ENCODE measurements around the gene STRIP1. TPM values are rescaled to one million over a fixed set of nuclear protein-coding genes. Genes with fewer than 3 reads are reported as not detected.

The STRIP1 gene
- total RNA-seq, 1 donor from 2014 or later = 18.1 TPM

DNA sequence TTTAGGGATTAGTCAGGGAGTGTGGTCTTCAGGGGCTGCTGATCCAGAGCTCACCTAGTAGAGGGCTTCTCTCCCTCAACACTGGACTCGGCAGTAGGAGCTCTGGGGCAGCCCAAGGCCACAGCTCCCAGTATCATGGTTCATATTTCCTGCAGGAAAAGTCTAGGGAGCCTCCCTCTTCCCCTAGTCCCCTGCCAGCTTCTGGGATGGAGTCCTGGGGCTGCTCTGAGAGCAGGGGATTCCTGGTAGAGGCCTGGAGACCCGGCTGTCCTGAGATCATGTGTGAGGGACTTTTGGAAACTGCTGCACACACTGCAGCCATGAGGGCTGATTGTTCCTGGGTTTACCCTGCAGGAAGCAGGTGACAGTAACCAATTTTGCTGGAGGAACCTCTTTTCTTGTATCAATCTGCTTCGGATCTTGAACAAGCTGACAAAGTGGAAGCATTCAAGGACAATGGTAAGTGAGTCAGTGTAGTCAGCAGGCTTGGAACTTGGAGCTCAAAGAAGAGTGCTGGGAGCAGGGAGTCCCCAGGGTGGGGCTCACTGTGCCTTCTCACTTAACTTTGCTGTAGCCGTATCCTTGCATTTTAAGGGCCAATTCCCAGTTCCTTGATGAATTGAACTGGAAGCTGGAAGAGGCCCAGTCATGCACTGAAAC is 16.3 kb downstream of the STRIP1 start:
- intact Hi-C loops (cut with micrococcal nuclease) = no loop called here
- DNase-seq = no peak
- TF ChIP-seq, protein P1, sequence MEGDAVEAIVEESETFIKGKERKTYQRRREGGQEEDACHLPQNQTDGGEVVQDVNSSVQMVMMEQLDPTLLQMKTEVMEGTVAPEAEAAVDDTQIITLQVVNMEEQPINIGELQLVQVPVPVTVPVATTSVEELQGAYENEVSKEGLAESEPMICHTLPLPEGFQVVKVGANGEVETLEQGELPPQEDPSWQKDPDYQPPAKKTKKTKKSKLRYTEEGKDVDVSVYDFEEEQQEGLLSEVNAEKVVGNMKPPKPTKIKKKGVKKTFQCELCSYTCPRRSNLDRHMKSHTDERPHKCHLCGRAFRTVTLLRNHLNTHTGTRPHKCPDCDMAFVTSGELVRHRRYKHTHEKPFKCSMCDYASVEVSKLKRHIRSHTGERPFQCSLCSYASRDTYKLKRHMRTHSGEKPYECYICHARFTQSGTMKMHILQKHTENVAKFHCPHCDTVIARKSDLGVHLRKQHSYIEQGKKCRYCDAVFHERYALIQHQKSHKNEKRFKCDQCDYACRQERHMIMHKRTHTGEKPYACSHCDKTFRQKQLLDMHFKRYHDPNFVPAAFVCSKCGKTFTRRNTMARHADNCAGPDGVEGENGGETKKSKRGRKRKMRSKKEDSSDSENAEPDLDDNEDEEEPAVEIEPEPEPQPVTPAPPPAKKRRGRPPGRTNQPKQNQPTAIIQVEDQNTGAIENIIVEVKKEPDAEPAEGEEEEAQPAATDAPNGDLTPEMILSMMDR (IDR thresholded peaks at IDR 0.05; ENCODE audit: borderline replicate concordance) = no peak
- Histone ChIP-seq H3K4me3 (no peak overlapping the region), H3K9me3 (replicated peaks) (no peaks in the 10 kb centered on the region), H3K27me3 (ENCODE audit: low read depth) (no peaks in the 10 kb centered on the region), H3K4me1 (peaks cover 45% of the 10 kb centered on the region), H3K36me3 (peaks cover 100% of the 10 kb centered on the region), H3K27ac (replicated peaks) (peak overlapping the region; percentile 69)

DNA sequence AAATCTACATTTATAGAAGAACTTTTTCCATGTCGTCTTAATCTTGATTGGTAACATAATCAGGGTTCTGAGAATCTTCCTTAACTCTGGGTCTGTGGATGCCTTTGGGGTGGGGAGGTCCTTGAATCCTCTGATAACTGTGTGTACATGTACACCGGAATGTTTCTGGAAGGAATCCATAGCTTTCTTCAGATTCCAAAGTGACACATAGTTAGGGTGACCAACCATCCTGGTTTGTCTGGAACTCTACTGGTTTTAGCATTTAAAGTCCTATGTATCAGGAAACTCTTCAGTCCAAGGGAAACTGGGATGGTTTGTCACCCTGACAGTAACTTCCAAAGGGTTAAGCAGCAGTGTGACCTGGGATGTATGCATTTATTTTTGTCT is 16.8 kb downstream of the STRIP1 start:
- TF ChIP-seq, protein P1 (IDR thresholded peaks at IDR 0.05; ENCODE audit: borderline replicate concordance) = no peak
- no peak overlapping the region for H3K4me3 ChIP-seq
- H3K4me1 ChIP-seq = peaks cover 47% of the 10 kb centered on the region
- intact Hi-C loops (cut with micrococcal nuclease) = no loop called here
- H3K36me3 ChIP-seq = peaks cover 100% of the 10 kb centered on the region
- no peaks in the 10 kb centered on the region for H3K27me3 ChIP-seq (ENCODE audit: low read depth)
- peak overlapping the region; percentile 69 for H3K27ac ChIP-seq (replicated peaks)
- H3K9me3 ChIP-seq (replicated peaks) = no peaks in the 10 kb centered on the region
- no peak for DNase-seq

DNA sequence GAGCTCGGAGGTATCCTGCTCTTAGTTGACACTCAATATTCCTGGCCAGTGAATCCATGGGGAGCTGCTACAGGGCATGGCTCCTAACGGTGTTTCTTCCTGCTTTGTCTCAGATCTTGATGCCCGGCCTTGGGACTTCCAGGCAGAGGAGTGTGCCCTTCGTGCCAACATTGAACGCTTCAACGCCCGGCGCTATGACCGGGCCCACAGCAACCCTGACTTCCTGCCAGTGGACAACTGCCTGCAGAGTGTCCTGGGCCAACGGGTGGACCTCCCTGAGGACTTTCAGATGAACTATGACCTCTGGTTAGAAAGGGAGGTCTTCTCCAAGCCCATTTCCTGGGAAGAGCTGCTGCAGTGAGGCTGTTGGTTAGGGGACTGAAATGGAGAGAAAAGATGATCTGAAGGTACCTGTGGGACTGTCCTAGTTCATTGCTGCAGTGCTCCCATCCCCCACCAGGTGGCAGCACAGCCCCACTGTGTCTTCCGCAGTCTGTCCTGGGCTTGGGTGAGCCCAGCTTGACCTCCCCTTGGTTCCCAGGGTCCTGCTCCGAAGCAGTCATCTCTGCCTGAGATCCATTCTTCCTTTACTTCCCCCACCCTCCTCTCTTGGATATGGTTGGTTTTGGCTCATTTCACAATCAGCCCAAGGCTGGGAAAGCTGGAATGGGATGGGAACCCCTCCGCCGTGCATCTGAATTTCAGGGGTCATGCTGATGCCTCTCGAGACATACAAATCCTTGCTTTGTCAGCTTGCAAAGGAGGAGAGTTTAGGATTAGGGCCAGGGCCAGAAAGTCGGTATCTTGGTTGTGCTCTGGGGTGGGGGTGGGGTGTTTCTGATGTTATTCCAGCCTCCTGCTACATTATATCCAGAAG is 19.4 kb downstream of the STRIP1 start:
- H3K27me3 ChIP-seq (ENCODE audit: low read depth) = no peaks in the 10 kb centered on the region
- H3K4me3 ChIP-seq = no peak overlapping the region
- TF ChIP-seq, protein P1 (IDR thresholded peaks at IDR 0.05; ENCODE audit: borderline replicate concordance) = peak; percentile 99
- no peaks in the 10 kb centered on the region for H3K9me3 ChIP-seq (replicated peaks)
- peak; percentile 71 for DNase-seq
- peaks cover 88% of the 10 kb centered on the region for H3K36me3 ChIP-seq
- H3K27ac ChIP-seq (replicated peaks) = no peak overlapping the region
- intact Hi-C loops (cut with micrococcal nuclease) = no loop called here
- H3K4me1 ChIP-seq = peaks cover 55% of the 10 kb centered on the region

DNA sequence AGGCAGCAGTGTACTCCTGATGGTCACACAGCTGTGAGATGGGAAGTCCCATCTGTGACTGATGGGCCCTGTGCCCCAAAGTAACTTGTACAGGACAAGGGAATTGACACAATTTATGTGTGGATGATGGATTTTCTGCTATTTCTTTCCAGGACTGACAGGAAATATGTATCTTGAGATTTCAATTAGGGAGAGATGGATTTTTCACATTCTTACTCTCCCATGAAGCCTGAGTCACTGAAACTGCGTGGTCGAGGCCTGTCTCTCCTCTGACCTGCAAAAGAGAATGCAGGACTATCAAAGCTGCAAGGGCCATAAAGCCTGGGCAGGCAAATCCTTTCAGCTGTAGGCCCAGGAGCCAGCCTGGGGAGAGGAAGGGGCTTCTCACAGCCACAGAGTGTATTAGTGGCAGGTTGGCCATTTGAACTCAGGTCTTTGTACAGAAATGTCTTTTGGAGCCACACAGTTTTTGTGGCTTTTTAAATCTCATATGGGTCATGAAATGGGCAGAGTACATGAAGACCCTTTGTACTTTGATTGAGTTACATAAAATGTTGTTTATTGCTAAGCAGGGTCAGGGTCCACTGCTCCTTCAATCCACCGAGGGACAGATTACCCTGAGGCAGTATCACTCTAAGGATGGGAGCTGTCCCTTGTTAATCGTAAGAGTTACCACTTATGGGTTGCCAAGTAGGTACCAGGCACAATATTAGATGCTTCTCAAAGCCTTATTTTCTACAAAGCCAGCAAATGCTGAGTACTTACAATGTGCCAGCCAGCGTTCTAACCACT is 21.3 kb downstream of the STRIP1 start:
- intact Hi-C loops (cut with micrococcal nuclease) = no loop called here
- Histone ChIP-seq H3K9me3 (replicated peaks) (no peaks in the 10 kb centered on the region), H3K27ac (replicated peaks) (no peak overlapping the region)

DNA sequence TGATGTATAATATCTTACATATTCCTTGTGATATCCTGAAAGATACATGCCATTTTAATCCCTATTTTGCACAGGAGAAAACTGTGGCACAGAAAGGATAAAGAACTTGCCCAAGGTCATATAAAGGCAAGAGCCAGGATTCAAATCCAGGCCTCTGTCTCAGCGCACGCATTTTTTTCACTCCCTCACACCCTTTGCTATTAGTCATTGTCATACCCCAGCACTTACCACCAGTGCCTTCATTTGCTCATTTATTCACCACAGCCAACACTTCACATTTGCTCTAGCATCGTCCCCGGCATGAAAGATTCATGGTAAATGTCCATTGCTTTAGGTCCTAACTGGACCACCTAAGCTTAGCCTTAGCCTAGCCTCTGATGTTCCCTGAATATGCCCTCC is 21.9 kb downstream of the STRIP1 start:
- Histone ChIP-seq H3K36me3 (peaks cover 69% of the 10 kb centered on the region), H3K4me3 (no peak overlapping the region), H3K27ac (replicated peaks) (no peak overlapping the region), H3K4me1 (peaks cover 30% of the 10 kb centered on the region), H3K27me3 (ENCODE audit: low read depth) (no peaks in the 10 kb centered on the region), H3K9me3 (replicated peaks) (no peaks in the 10 kb centered on the region)
- intact Hi-C loops (cut with micrococcal nuclease) = no loop called here
- TF ChIP-seq, protein P1 (IDR thresholded peaks at IDR 0.05; ENCODE audit: borderline replicate concordance) = no peak
- no peak for DNase-seq

More for the DNA sequence above, 21.3 kb downstream of the STRIP1 start:
- Histone ChIP-seq H3K27me3 (ENCODE audit: low read depth) (no peaks in the 10 kb centered on the region), H3K4me3 (no peak overlapping the region), H3K4me1 (peaks cover 36% of the 10 kb centered on the region), H3K36me3 (peaks cover 75% of the 10 kb centered on the region)
- TF ChIP-seq, protein P1 (IDR thresholded peaks at IDR 0.05; ENCODE audit: borderline replicate concordance) = no peak
- DNase-seq = no peak
